ENCODE data around the gene OBSL1. TPM values are rescaled to one million over a fixed set of nuclear protein-coding genes. Genes with fewer than 3 reads are reported as not detected.

OBSL1 gene
- total and polyA plus RNA-seq, 2 donors (not counting 3 experiments of a cell fraction or from before 2014, with no cell fraction given): 16.7 to 20.7 TPM

GRCh38 chr2:219513787-219514186 lies 57.6 kb downstream of the OBSL1 start:
- ChIA-PET POLR2A (no interaction called here), CTCF (interaction anchor here (1.2 to 6.6 kb wide), 3 partner anchors 9 to 18 kb away, joined by 3 to 39 read pairs (median 8); a partner anchor contains a TSS)
- no peak overlapping the region for H3K27ac ChIP-seq (ENCODE audit: insufficient read depth, low read depth, low read length)

GRCh38 chr2:219512524-219513216 lies 58.7 kb downstream of the OBSL1 start:
- H3K27ac ChIP-seq (ENCODE audit: insufficient read depth, low read depth, low read length): no peak overlapping the region
- no peaks in the 10 kb centered on the region for H3K36me3 ChIP-seq (ENCODE audit: control insufficient read depth in 2 of 2, extremely low read depth in 1 of 2, insufficient read depth in 2 of 2, low read length in 2 of 2)
- peaks cover 56 to 64% of the 10 kb centered on the region in 2 experiments for H3K27me3 ChIP-seq (ENCODE audit: control insufficient read depth in 2 of 2, insufficient read depth in 2 of 2, low read length in 2 of 2)
- ChIA-PET POLR2A (no interaction called here), CTCF (interaction anchor here (6.6 kb wide), 1 partner anchor 17 kb away, joined by 39 read pairs; no protein-coding TSS in a partner anchor)
- no peaks in the 10 kb centered on the region for H3K79me2 ChIP-seq (ENCODE audit: control insufficient read depth, insufficient read depth, low read length)
- no peaks in the 10 kb centered on the region for H3K9me1 ChIP-seq (replicated peaks; ENCODE audit: control insufficient read depth, extremely low read depth, insufficient read depth, low read length)
- no peak overlapping the region for H3K4me2 ChIP-seq (ENCODE audit: insufficient read depth, low read length)
- FAIRE-seq (no peak), DNase-seq (ENCODE audit: low read depth, low spot score) (no peak)
- no peaks in the 10 kb centered on the region for H3K4me1 ChIP-seq (ENCODE audit: control insufficient read depth, extremely low read depth, insufficient read depth, low read length)
- H2AFZ ChIP-seq (ENCODE audit: low read depth, low read length): no peak overlapping the region
- dilution Hi-C loops (cut with MboI; ENCODE audit: extremely low pct_ligation_motif_present, low sequenced_read_pairs): no loop called here
- intact Hi-C loops (cut with micrococcal nuclease): no loop called here
- no peak overlapping the region for H3K4me3 ChIP-seq (replicated peaks in 1 of 3; ENCODE audit: insufficient read depth in 1 of 3, low read depth in 1 of 3, low read length in 3 of 3)
- no TSS peak for BruUV-seq (replicated peaks)
- TF ChIP-seq EZH2 (IDR thresholded peaks at IDR 0.05; ENCODE audit: borderline replicate concordance, low read depth, low read length, severe bottlenecking) (no peak), FOS (IDR thresholded peaks at IDR 0.05; ENCODE audit: borderline replicate concordance, insufficient read depth, low read length) (no peak), POLR2AphosphoS5 (IDR thresholded peaks at IDR 0.05; ENCODE audit: insufficient read depth, low read depth, low read length) (no peak), MAX (IDR thresholded peaks at IDR 0.05; ENCODE audit: insufficient read depth, insufficient read length) (no peak), CTCF (IDR thresholded peaks at IDR 0.05; ENCODE audit: extremely low read depth in 1 of 2, insufficient read depth in 1 of 2, low read depth in 1 of 2, low read length in 2 of 2) (no peak), GATA2 (IDR thresholded peaks at IDR 0.05; ENCODE audit: insufficient read depth, insufficient read length, low read depth, low read length) (no peak), JUN (IDR thresholded peaks at IDR 0.05; ENCODE audit: borderline replicate concordance, insufficient read depth, insufficient read length, low read depth) (no peak), MYC (IDR thresholded peaks at IDR 0.05; ENCODE audit: low read depth, low read length) (no peak), POLR2A (IDR thresholded peaks at IDR 0.05; ENCODE audit: low read depth, low read length) (no peak)
- H3K9ac ChIP-seq (replicated peaks; ENCODE audit: extremely low read depth, insufficient read depth, low read length): no peak overlapping the region
- no peaks in the 10 kb centered on the region for H4K20me1 ChIP-seq (replicated peaks; ENCODE audit: control insufficient read depth, extremely low read depth, insufficient read depth, low read length)
- no peaks in the 10 kb centered on the region for H3K9me3 ChIP-seq (replicated peaks; ENCODE audit: control insufficient read depth, insufficient read depth, low read length)

More at GRCh38 chr2:219513787-219514186, 57.6 kb downstream of the OBSL1 start:
- Histone ChIP-seq H3K27me3 (ENCODE audit: control insufficient read depth in 2 of 2, insufficient read depth in 2 of 2, low read length in 2 of 2) (peaks cover 60 to 67% of the 10 kb centered on the region in 2 experiments), H4K20me1 (replicated peaks; ENCODE audit: control insufficient read depth, extremely low read depth, insufficient read depth, low read length) (no peaks in the 10 kb centered on the region), H3K4me2 (ENCODE audit: insufficient read depth, low read length) (no peak overlapping the region), H3K9me3 (replicated peaks; ENCODE audit: control insufficient read depth, insufficient read depth, low read length) (no peaks in the 10 kb centered on the region), H3K9me1 (replicated peaks; ENCODE audit: control insufficient read depth, extremely low read depth, insufficient read depth, low read length) (no peaks in the 10 kb centered on the region), H3K36me3 (ENCODE audit: control insufficient read depth in 2 of 2, extremely low read depth in 1 of 2, insufficient read depth in 2 of 2, low read length in 2 of 2) (no peaks in the 10 kb centered on the region), H3K4me1 (ENCODE audit: control insufficient read depth, extremely low read depth, insufficient read depth, low read length) (no peaks in the 10 kb centered on the region), H3K4me3 (replicated peaks in 1 of 3; ENCODE audit: insufficient read depth in 1 of 3, low read depth in 1 of 3, low read length in 3 of 3) (no peak overlapping the region), H2AFZ (ENCODE audit: low read depth, low read length) (no peak overlapping the region), H3K9ac (replicated peaks; ENCODE audit: extremely low read depth, insufficient read depth, low read length) (no peak overlapping the region), H3K79me2 (ENCODE audit: control insufficient read depth, insufficient read depth, low read length) (no peaks in the 10 kb centered on the region)
- intact Hi-C loops (cut with micrococcal nuclease): no loop called here
- FAIRE-seq: no peak
- TF ChIP-seq POLR2AphosphoS5 (IDR thresholded peaks at IDR 0.05; ENCODE audit: insufficient read depth, low read depth, low read length) (no peak), MYC (IDR thresholded peaks at IDR 0.05; ENCODE audit: low read depth, low read length) (no peak), GATA2 (IDR thresholded peaks at IDR 0.05; ENCODE audit: insufficient read depth, insufficient read length, low read depth, low read length) (no peak), POLR2A (IDR thresholded peaks at IDR 0.05; ENCODE audit: low read depth, low read length) (no peak), EZH2 (IDR thresholded peaks at IDR 0.05; ENCODE audit: borderline replicate concordance, low read depth, low read length, severe bottlenecking) (peak; percentile 27)
- BruUV-seq (replicated peaks): no TSS peak
- DNase-seq (ENCODE audit: low read depth, low spot score): no peak
- dilution Hi-C loops (cut with MboI; ENCODE audit: extremely low pct_ligation_motif_present, low sequenced_read_pairs): no loop called here

All from endothelial cell of umbilical vein (primary cell).